Measurements from ENCODE around the gene GRN. TPM values are rescaled to one million over a fixed set of nuclear protein-coding genes. Genes with fewer than 3 reads are reported as not detected.
"Not testable (repeated sequence)": the region's sequence is repeated elsewhere in the genome, so short reads cannot be mapped to it uniquely, and the experiment has no call there.

GRN gene
- polyA plus RNA-seq, 3 donors: 206 to 278 (median 271) TPM

GRCh38 chr17:44389281-44389680, 44.2 kb downstream of the GRN start, which contains the start of gene ITGA2B:
TSS of gene ITGA2B (minus strand) at chr17:44389649. CDS start at chr17:44389473, 176 bp downstream.
- no peak for DNase-seq (ENCODE audit: extremely low read depth in 1 of 11, low read depth in 9 of 11, low spot score in 4 of 11)

- DNase-seq (ENCODE audit: extremely low read depth in 1 of 11, low read depth in 9 of 11, low spot score in 4 of 11): no peak
These were observed 44.7 kb downstream of the GRN start for GRCh38 chr17:44389723-44390202.

- DNase-seq (ENCODE audit: extremely low read depth in 1 of 11, low read depth in 9 of 11, low spot score in 4 of 11): no peak
These were observed 45.3 kb downstream of the GRN start for GRCh38 chr17:44390250-44390870.

GRCh38 chr17:44394112-44394511, 49.0 kb downstream of the GRN start:
- not testable (repeated sequence) for DNase-seq (ENCODE audit: extremely low read depth in 1 of 11, low read depth in 9 of 11, low spot score in 4 of 11)

- DNase-seq (ENCODE audit: extremely low read depth in 1 of 11, low read depth in 9 of 11, low spot score in 4 of 11): no peak
These were observed 49.7 kb downstream of the GRN start for GRCh38 chr17:44394833-44395232.

GRCh38 chr17:44396946-44397345, 51.8 kb downstream of the GRN start:
- DNase-seq (ENCODE audit: extremely low read depth in 1 of 11, low read depth in 9 of 11, low spot score in 4 of 11): no peak

- DNase-seq (ENCODE audit: extremely low read depth in 1 of 11, low read depth in 9 of 11, low spot score in 4 of 11): no peak
These were observed 52.7 kb downstream of the GRN start for GRCh38 chr17:44397479-44398440.

GRCh38 chr17:44398692-44399691, 53.9 kb downstream of the GRN start:
- no peak for DNase-seq (ENCODE audit: extremely low read depth in 1 of 11, low read depth in 9 of 11, low spot score in 4 of 11)

- DNase-seq (ENCODE audit: extremely low read depth in 1 of 11, low read depth in 9 of 11, low spot score in 4 of 11): no peak
These were observed 55.2 kb downstream of the GRN start for GRCh38 chr17:44400226-44400847.

Other genes with a start within 250 kb of the GRN start
- 10 to 100 TPM; 44.7 to 59.4 (median 55.3) TPM for gene HDAC5, start 221.7 kb upstream of the GRN start, polyA plus RNA-seq (ENCODE audit: insufficient read length in 3 of 3)
- gene HROB, start 203.4 kb upstream of the GRN start, polyA plus RNA-seq (ENCODE audit: insufficient read length in 3 of 3): 1 to 10 TPM; 4.9 TPM
- 1 to 10 TPM; 2.2 to 3.9 (median 2.6) TPM for gene ASB16, start 174.6 kb upstream of the GRN start, polyA plus RNA-seq (ENCODE audit: insufficient read length in 3 of 3)
- 10 to 100 TPM; 38.7 to 55.2 (median 45.8) TPM for gene TMUB2, start 158.3 kb upstream of the GRN start, polyA plus RNA-seq (ENCODE audit: insufficient read length in 3 of 3)
- 10 to 100 TPM; 62.1 to 67.6 (median 63.3) TPM for gene ATXN7L3, start 145.4 kb upstream of the GRN start, polyA plus RNA-seq (ENCODE audit: insufficient read length in 3 of 3)
- 100 to 1,000 TPM; 110 to 143 (median 121) TPM for gene UBTF, start 125.6 kb upstream of the GRN start, polyA plus RNA-seq (ENCODE audit: insufficient read length in 3 of 3)
- gene SLC4A1, start 77.2 kb upstream of the GRN start, polyA plus RNA-seq (ENCODE audit: insufficient read length in 3 of 3): 10 to 100 TPM in 2 of 3 donors, 1 to 10 TPM in 1; 9.1 to 13.1 (median 12.1) TPM
- gene RUNDC3A, start 36.7 kb upstream of the GRN start, polyA plus RNA-seq (ENCODE audit: insufficient read length in 3 of 3): 1 to 10 TPM; 2.7 to 3.0 (median 2.8) TPM
- gene SLC25A39, start 20.5 kb upstream of the GRN start, polyA plus RNA-seq (ENCODE audit: insufficient read length in 3 of 3): 100 to 1,000 TPM in 2 of 3 donors, 10 to 100 TPM in 1; 83.8 to 116 (median 113) TPM
- gene FAM171A2, start 18.6 kb downstream of the GRN start, polyA plus RNA-seq (ENCODE audit: insufficient read length in 3 of 3): 10 to 100 TPM; 23.9 to 45.2 (median 36.9) TPM
- gene ITGA2B, start 44.3 kb downstream of the GRN start, polyA plus RNA-seq (ENCODE audit: insufficient read length in 3 of 3): 1 to 10 TPM; 3.2 to 7.7 (median 5.8) TPM
- gene GPATCH8, start 158.1 kb downstream of the GRN start, polyA plus RNA-seq (ENCODE audit: insufficient read length in 3 of 3): 10 to 100 TPM; 41.5 to 54.5 (median 44.5) TPM
- gene FZD2, start 212.2 kb downstream of the GRN start, polyA plus RNA-seq (ENCODE audit: insufficient read length in 3 of 3): 10 to 100 TPM; 24.5 to 45.7 (median 32.3) TPM